Measurements from ENCODE around the gene CCDC157.

The CCDC157 gene

DNA sequence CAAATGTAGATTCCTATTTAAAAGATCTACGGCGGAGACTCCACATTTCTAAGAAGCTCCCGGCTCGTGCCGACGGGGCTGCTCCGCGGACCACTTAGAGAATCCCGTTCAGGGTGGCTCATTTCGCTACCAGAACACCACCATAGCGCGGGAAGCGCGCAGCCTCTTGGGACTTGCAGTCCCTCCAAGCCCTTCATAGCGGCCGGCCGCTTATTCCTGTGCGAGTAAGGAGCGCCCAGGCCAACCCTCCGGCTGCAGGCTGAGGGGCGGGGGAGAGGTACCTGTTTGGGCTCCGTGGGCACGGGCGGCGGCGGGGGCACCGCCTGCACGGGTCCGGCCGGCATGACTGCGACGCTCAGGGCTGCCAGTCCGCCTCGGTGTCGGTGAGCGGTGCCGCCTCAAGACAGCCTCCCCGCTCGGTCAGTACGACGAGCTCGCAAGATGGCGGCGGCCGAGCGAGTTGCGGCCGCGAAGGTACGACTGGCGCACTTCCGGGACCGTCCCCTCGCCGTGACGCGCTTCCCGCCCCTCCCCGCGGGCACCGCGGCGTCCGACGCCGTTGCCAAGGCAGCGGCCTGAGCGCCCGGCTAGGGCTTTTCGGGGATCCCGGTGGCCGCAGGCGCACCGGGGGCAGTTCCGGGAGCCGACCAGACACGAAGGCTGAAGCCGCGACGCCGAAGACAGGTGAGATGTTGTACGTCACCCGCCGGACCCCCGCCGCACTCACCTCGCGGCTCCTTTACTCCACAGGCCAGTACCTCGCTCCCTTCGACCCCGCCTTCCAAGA is at the start of gene CCDC157, which contains the start of gene SF3A1:
Gene CCDC157 (plus strand): TSS at position 559 of the 787 bp plus-strand sequence. CDS start 8,994 bp downstream, outside the sequence.
Gene SF3A1 (minus strand): TSS at position 446 of the 787 bp plus-strand sequence. CDS start 102 bp downstream, at position 344.
- peak; percentile 73 for DNase-seq

DNA sequence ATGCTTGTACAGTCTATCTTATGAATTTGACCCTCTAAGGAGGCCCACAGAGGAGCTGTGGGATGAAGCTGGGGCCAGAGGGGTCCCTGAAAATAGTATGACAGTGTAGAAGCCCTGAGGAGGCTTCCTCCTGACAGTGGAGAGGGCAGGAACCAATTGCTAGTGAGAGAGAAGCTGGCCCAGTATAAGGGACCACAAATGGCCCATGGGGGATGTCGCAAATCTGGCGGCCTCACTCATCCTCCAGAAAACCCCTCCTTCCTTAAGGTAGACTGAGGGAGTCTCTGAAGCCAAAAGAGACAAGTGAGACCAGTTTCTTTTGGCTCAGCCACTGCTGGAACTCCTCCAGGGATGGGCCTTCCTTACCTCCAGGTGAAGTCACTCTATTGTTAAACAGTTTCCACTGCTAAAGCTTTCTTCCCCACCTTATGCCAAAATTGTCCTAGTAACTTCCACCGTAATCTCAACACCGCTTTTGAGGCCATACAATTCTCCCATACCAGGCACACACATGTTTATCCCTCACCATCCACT is 49.7 kb upstream of the CCDC157 start:
- no peak for DNase-seq

DNA sequence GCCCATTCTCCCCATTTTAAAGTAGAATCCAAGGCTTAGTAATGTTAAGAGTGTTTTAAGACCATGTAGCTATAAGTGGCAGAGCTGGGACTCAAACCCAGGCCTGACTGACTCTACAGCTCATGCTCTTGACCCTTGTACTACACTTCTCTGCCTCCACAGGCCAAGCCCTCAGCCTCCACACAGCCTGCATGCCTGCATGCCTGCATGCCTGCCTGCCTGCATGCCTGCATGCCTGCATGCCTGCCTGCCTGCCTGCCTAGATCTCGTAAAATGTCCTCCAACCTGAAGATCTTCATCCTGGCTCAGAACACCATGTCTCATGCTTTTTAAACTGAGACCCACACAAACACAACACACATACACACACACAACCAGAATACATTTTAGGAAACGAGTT is 48.7 kb upstream of the CCDC157 start:
- DNase-seq: no peak

DNA sequence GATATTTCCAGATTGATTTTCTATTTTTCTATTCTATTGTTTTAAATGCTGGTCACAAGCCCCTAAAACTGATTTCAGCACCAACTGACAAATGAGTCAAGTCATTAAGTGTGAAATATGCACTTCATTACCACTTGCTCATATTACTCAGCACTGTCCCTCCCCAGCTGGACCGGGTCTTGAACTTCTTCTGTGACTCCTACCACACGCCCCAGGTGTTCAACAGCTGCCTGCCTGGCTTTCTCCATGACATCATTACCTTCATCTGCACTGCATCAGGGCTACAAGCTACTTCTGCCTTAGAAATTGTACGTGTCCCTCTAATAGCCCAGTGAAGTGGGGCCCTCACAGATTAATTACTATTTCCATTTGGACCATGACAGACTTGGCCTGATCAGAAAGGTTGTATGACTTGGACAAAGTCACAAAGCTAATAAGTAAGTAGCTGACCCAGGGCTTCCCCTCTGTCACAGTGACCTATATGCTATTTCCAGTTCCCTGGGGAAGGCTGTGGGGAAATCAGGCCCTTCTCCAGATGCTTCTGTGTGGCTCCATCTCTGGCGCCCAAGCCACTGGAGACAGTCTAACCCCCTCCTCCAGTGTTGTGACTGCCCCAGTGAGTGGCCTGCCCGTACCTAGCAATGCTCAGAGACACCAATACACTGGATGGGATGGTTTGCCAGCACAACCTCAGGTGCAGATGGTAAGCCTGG is 48.1 kb upstream of the CCDC157 start:
- DNase-seq: no peak

DNA sequence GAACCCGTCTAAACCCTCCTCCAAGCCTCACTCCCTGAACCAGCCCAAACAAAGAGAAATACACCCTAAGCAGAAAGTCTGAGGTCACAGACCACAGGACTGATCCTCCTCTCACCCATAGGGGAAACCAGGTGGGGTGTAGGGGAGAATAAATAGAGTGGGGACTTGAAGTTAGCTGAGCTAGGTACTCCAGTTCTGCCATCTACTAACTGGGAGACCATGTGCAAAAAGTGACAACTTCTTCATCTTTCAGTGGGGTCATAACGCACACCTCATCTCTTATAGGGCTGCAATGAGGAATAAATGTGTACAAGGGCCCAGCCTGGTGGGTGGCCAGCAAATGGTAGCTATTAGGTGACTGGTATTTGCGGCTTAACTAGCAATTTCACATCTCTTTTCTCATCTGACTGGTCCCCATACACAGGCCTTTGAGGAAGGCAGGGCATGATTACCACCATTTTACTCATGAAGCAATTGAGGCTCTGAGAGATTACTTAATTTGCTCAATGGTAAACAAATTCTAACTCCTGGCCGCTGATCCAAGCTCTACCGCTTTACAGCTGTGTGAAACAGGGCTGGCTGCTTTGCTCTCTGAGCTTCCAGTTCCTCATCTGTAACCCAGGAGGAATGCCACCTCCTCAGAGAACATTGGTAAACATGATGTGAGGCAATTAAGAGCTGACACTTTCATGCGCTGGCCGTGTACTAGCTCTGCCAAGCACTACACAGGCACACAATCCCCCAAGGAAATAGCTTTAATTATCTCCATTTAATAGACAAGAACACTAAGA is 46.7 kb upstream of the CCDC157 start:
- no peak for DNase-seq

DNA sequence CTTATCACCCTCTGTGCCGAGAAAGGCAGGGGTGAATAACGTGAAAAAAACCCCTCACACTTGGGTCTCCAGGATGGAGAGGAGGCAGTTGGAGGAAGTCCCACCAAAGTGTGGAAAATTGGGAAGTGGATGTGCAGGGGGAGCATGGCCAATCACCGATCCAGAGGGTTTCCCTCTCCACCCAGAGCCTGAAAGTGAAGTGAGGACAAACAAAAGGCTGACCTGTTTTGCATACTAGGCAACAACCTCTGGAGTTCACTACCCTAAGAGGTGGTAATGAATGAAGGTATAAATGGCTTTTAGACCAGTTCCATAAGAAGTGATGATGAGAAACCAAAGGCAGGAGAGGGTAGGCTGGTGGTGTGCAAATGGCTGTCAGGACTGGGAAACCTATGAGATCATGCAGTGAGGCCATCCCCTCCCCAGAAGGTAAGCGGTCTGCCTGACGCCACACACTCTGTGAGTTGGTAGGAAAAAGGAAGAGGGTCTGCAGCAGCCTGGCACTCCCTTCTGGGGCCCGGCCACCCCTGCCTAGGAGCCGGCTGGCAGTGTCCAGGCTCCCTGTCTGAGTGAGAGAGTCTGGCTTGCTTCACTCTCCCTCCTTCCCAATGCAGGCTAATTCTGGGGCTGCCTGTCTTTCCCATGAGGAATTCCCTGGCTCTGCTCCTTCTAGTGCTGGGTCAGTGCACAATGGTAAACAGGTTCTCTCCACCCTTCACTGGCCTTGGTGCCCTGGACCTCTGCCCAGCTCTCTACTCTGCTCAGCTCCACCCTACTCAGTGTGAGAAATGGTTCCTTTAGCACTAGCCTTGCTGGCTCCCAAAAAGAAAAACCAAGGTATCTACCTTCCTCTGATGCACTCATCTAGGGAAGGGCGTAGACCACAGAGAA is 45.7 kb upstream of the CCDC157 start:
- peak; percentile 70 for DNase-seq

DNA sequence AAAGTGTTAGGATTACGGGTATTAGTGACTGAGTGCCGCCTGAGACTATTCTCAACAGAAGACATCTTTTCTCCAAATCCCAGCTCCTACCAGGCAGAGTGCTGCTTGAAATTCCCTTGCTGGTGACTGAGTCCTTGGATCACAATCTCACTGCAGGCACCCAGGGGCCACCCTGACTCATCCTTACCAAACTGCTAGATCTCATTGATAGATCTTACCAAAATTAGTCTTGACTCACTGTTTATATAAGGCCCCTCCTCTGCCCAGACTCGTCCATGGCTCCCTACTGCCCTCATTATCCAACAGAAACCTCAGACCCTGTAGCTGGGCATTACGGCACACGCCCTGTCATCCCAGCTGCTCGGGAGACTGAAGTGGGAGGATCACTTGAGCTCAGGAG is 44.8 kb upstream of the CCDC157 start:
- DNase-seq: peak; percentile 15

DNA sequence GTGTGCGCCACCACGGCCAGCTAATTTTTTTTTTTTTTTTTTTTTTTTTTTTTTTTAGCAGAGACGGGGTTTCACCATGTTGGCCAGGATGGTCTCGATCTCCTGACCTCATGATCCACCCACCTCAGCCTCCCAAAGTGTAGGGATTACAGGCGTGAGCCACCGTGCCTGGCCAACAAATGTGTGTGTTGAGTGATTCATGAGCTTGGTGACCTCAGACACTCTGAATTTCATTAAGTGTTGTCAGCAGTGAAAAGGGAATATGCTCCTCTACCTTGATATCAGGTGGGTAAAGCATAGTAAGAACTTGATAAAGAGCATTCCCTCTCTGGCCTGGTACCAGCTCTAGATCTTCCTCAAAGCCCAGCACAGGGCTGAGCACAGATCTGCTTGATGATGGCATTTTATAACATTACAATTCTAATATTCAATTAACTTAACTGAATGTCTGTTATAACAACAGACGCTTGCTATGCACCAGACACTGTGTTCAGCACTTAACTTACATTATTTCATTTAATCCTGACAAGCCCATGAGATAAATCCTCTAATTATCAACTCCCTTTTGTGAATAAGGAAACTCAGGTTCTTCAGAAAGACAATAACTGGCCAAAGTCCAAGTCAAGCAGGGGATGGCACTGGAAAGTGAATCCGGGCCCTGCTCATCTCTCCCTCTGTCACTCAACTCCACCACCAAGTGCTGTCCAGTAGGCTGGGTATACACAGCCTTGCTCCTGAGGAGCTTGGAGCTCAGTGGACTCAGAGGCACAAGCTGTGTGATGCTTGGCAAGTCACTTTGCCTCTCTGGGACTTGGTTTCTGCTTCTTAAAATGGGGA is 43.1 kb upstream of the CCDC157 start:
- DNase-seq: peak; percentile 12

DNA sequence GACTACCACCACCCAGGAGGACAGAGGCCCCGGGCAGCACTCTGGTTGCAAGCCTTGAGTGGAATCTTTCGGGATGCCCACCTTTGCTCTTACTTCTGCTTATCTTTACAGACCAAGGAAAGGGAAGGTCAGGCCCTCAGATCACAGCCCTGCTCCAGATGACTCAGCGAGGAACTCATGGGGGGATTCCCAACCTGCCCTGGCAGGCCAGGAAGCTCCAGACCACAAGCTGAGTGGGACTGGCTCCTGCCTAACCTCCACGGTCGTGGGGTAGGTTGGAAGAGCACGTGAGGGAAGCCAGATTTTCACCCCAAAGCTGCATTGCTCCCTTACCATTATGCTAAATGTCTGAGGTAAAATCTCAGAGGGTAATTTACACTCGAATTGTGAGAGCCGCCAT is 41.9 kb upstream of the CCDC157 start:
- DNase-seq: peak; percentile 65

DNA sequence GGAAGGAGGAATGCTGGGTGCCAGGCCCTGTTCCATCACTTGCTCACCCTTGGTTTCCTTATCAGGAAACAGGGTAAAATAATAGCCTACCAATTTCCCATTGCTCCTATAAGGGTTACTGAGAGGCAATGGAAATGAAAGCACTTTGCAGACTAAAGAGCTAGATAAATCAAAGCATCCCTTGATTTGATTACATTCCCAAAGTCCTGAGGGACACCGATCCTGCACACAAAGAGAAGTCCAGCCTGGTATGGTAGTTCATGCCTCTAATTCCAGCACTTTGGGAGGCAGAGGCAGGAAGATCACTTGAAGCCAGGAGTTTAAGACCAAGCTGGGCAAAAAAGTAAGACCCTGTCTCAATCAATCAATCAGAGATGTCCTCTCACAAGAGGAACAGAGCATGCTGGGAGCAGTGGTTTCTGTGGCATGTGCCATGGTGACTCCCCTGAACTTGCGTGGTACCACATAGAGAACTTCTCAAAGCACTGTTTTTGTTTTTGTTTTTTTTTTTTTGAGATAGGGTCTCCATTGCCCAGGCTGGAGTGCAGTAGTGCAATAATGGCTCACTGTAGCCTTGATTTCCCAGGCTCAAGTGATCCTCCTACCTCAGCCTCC is 40.7 kb upstream of the CCDC157 start:
- DNase-seq: no peak

DNA sequence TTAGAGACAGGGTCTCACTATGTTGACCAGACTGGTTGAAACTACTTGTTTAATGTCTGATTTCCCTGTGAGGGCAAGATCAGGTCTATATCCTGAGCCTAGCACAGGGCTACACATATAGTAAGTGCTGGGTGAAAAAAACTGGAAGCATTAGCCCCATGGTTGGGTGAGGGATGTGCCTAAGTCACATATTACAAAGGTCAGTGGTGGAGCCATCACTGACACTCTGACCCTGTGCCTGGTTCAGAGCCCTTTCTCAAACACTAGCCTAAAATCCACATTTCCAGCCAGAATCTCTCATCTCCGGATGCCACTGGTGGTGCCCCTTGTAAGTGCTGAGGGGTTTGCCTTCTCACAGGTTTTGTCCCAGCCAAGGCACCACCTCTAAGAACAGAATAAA is 39.0 kb upstream of the CCDC157 start:
- DNase-seq: no peak

DNA sequence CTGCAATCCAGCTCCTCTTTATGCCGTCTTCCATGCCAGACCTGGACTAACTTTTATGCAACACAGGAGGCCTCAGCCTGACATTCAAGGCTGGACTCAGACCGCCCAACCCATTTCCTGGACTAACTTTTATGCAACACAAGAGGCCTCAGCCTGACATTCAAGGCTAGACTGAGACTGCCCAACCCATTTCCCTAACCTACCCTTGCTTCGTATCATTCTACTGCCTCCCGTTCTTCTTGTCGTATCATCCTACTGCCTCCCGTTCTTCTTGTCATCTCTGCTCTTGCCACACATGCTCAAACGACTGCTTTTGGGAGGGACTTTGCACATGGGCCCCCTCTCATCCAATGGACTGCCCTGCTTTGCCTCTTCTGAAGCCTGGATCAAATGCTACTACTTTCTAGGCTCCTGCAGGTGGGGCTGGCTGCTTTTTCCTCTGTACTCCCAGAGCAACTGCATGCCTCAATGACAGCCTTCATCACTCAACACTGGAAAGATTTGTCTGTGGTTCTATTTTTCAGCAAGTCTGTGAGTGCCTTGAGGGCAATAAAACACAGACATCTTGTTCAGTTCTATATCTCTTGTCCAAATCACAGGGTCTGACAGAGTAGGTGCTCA is 37.9 kb upstream of the CCDC157 start:
- no peak for DNase-seq

DNA sequence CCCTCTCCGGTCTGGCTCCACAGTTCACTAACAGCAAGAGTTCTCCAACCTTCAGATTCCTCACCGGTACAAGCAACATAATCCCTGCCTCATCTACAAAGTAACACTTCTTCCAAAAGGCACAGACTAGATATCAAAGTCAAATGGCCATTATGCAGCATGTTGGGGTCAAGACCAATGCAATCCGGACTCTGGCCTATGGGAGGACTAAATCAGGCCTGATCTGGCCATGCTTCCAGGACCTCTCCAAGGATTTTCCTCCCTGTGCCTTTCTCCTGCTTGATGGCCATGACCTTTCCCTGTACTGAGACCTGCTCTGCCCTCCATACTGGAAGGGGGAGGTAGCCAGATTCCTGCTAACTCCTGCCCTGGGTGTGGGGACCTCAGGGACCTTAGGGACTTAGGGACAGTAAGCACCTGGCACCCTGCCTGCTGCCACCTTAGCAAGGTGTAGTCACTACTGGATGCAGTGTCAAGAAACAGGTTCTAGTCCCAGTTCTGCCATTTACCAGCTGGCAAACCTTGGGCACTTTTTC is 36.7 kb upstream of the CCDC157 start:
- no peak for DNase-seq

DNA sequence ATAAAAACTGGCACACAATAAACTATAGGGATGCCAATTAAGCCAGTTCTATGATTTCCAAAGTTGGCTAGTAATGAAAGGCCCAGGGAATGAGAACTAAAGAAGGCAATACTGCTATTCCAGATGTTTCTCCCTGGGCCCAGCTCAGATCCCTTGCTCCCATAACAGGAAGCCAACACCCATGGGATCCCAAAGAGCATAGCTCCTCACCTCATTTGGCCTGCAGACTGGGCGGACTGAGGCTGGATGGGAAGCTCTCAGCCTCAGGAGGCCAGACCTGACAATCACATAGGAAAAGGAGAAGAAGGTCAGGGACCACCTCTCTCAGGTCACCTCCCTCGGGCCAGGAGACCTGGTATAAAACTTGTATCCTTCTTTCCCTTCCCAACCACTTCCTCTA is 35.3 kb upstream of the CCDC157 start:
- DNase-seq: no peak

DNA sequence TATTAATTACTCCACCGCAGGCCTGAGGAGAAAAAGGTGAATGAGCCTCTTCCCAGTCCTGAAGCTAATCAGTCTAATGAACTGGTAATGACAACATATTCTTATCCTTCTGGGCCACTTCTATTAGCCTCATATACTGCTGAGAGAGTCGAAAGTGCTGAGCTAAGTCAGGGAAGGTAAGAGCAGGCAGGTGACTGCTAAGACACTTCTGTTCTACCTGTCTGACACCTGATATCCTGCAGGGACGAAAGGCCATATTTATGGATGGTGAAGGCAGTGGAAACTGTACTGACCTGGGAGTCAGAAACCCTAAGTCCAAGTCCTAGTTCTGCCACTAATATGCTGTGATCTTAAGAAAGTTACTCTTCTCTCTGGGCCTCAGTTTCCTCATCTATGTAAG is 33.6 kb upstream of the CCDC157 start:
- no peak for DNase-seq

DNA sequence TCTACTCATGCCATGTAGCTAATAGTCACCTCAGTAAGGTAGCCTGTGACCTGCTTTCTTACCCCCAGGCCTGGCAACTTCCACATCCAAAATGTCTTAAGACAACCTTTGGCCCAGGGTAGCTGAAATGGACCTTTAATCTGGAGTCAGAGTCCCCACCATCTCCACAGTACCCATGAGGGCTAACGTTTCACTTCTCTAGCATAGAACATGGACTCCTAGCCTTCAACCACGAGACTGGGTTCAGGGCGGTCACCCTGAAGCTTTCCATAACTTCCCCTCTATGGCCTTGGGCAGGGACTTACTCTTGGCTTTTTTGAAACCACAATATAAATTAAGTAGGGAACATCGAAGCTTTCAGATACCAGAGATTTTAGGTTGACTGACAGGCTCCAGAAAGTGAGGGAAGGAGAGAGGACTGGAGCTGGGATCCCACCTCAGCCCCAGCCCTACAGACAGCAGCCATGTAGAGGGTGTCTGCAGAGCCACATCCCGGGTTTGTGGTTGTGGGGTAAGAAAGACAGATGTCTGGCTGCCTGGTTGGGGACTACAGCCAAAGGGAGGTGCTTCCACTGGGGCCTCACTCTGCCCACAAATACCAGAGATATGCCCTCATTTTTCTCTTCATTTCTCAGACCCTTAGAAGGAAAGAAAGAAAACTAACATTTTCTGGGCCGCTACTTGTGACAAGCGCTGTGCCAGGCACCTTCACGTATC is 32.6 kb upstream of the CCDC157 start:
- no peak for DNase-seq

DNA sequence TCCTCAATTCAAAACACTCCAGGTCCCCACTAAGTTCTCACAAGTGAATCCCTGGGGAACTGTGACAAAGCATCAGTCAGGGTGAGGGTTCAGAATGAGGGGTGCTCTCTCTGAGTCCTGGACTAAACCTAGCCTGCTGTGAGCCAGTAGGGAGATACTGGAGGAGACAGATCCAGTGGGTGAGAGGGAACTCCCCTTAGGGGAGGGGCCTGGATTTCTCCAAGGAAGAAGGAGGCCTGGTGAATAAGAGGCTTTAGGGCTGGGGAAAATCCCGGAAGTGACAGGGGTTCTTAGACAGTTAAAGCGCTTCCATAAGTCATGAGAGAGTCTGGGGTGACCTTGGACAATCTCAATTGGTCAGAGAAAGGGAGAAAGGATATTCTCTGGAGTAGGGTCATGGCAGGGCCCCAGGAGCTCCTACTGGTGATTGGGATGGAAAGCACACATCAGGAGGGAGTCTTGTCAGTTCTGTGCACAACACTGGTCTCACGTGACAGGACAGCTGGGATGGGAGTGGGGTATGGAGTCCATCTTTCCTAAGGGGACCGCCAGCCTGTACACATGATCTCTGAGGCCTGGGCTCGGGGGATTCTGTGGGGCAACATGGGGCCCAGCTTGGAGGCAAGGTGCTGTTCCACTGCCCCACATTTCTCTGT is 31.6 kb upstream of the CCDC157 start:
- DNase-seq: peak; percentile 77

DNA sequence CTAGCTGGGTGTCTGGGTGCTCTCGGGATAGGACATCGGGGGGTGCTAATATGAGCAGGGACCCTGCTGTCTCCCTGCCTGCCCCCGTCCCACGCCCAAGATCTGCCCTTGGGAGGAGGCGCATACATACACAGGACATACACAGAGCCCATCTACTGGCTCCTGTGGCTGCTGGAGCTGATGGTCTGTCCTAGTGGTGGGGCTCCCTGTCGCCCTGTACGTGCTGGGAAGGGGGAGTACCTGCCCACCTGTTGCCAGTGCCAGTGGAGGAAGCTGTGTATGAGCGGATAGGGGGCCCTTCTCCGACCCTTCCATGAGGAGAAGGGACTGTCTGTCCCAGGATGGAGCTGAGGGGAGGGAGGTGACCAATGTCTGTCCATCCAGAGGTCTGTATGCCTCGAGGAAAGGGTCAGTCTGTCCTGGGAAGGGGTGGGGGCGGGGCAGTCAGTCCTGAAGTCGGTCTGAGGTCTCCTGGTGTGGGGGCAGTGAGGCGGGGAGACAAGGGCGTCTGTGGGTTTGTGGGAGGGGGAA is 31.0 kb upstream of the CCDC157 start:
- no peak for DNase-seq

Measured in NCI-H226 (cell line).